ENCODE data around the gene ZDHHC8. TPM values are rescaled to one million over a fixed set of nuclear protein-coding genes. Genes with fewer than 3 reads are reported as not detected.

Gene ZDHHC8
- total RNA-seq, 2 donors from 2014 or later: 48.3 to 48.9 TPM

DNA sequence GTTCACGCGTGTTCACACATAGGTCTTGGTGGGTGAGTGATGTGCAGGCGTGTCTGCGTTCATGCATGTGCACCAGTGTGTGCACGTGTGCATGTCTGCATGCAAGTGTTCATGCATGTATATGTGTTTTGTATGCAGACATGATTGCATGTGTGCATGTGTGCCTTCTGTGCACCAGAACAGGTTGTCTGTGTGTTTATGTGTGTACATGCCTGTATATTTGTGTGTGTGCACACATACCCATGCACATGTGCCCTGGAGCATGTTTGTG, 4.9 kb downstream of the ZDHHC8 start:
- ATAC-seq: no peak
- no peak for DNase-seq
- intact Hi-C loops (cut with DNase I): no loop called here

DNA sequence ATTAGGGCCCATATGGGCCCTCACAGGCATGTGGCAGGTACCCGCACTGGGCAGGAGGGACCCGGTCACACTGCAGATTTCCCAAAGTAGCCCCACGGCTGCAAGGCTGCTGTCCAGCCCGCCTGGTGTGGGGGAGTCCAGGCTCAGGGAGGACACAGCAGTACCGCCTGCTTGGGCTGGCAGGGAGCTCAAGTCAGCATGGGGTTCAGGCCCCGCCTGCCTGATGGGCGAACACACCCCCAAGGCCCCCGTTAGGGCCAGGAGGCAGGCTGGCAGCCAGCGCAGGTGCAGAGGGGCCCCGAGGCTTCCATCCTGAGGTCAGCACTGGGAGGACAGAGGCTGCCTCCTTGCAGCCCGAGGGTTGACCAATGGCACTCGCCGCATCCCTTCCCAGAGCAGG, 5.5 kb downstream of the ZDHHC8 start:
- no peak for DNase-seq
- ATAC-seq: no peak
- intact Hi-C loops (cut with DNase I): no loop called here

DNA sequence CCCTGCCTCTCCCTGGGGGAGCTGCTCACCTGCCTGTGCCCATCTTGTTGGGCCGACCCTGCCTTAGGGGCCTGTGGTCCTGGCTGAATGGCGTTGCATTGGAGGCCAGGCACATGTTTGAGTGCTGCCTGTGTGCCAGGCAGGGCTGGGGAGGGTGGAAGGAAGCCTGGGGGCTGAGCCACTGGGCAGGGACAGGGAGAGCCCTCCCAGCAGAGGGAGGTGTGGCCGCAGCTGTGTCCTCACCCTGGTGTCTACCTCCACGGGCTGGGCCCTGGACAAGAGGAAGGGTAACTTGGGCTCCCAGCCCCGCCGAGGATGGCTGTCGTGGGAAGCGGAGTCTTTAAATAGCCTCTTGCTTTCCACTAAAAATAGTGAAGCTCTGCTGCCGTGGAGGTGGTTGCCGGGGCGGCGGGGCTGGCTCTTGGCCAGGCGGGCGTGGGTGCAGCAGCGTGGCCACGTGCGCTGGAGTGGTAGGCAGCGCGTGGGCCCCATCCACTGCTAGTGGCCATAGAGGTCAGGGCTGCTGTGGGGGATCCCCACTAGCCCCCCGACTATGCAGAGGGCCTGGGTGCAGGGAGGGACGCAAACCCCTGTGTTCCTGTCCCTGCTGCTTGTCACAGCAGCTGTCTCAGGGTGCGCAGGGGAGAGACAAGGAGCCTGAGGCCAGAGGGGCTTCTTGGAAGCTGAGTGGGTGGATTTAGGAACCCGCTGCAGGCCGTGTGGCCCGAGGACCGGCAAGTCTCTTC, 6.2 kb downstream of the ZDHHC8 start:
- ATAC-seq (peak; percentile 46 to 61), DNase-seq (peak; percentile 60)
- intact Hi-C loops (cut with DNase I): no loop called here

GRCh38 chr22:20138417-20138738, 6.8 kb downstream of the ZDHHC8 start:
- intact Hi-C loops (cut with DNase I): no loop called here
- ATAC-seq: peak; percentile 27 to 39
- no peak for DNase-seq

DNA sequence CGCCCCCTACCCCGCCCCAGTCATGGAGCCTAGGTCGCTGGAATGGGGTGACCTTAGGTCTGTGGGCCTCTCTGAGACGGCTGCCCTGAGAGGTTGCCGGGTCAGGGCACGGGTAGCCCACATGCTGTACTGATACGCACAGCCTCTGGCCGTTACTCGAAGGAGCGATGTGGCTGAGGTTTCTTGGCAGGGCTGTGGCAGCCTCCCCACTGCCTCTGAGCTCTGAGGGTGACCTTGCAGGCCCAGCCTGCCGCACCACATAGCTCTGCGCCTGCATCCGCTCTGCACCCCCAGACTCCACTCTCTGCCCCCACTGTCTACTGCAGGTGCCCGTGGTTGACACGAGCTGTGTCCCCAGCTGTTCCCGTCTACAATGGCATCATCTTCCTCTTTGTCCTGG, 7.3 kb downstream of the ZDHHC8 start:
- DNase-seq (no peak), ATAC-seq (peak; percentile 3 to 36)
- intact Hi-C loops (cut with DNase I): no loop called here

DNA sequence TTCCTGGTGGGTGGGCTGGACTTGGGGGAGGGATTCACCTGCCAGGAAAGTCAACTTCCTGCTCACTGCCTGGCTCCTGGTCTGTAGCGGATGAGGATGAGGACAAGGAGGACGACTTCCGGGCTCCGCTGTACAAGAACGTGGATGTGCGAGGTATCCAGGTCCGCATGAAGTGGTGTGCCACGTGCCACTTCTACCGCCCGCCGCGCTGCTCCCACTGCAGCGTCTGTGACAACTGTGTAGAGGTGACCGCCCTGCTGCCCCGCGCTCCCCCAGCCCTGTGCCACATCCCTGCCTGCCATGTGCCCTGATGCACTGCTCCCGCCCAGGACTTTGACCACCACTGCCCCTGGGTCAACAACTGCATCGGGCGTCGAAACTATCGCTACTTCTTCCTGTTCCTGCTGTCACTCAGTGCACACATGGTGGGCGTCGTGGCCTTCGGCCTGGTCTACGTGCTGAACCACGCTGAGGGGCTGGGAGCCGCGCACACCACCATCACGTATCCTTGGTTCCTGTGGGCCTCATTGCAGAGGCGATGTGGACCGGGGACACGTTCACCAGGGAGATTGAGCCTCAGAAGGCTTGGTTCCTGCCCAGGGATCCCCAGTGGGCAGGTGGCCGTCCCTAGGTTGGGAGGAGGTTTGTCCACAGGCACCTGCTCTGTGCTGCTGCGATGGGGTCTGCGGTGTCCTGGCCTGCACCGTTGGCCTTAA, 7.9 kb downstream of the ZDHHC8 start:
- ATAC-seq (no peak), DNase-seq (no peak)
- intact Hi-C loops (cut with DNase I): no loop called here

DNA sequence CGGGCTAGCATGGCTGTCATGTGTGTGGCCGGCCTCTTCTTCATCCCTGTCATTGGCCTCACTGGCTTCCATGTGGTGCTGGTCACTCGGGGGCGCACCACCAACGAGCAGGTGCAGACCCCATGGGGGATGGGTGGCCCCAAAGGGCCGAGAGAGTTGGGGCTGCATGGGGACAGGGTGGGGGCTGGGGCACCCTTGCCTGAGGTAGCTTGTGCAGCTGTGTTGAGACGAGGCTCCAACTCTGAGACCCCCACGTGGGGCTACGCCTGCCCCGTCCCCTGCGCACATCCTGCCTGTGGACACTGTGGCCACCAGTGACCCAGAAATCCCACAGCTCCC, 8.5 kb downstream of the ZDHHC8 start:
- DNase-seq (no peak), ATAC-seq (no peak)
- intact Hi-C loops (cut with DNase I): no loop called here

DNA sequence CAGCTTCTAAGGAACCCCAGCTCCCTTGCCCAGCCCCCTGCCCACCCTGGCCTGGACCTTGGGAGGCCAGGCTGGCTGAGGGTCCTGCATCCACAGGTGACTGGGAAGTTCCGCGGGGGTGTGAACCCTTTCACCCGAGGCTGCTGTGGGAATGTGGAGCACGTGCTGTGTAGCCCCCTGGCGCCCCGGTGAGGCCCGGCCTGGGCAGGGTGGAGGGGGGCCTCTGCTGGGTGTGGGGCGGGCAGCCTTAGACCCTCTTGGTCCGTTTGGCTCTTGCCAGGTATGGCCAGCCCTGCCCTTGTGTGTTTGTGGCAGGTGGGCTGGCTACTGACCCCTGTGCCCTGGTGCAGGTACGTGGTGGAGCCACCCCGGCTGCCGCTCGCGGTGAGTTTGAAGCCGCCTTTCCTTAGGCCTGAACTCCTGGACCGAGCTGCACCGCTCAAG, 8.9 kb downstream of the ZDHHC8 start:
- DNase-seq: no peak
- intact Hi-C loops (cut with DNase I): no loop called here
- no peak for ATAC-seq

DNA sequence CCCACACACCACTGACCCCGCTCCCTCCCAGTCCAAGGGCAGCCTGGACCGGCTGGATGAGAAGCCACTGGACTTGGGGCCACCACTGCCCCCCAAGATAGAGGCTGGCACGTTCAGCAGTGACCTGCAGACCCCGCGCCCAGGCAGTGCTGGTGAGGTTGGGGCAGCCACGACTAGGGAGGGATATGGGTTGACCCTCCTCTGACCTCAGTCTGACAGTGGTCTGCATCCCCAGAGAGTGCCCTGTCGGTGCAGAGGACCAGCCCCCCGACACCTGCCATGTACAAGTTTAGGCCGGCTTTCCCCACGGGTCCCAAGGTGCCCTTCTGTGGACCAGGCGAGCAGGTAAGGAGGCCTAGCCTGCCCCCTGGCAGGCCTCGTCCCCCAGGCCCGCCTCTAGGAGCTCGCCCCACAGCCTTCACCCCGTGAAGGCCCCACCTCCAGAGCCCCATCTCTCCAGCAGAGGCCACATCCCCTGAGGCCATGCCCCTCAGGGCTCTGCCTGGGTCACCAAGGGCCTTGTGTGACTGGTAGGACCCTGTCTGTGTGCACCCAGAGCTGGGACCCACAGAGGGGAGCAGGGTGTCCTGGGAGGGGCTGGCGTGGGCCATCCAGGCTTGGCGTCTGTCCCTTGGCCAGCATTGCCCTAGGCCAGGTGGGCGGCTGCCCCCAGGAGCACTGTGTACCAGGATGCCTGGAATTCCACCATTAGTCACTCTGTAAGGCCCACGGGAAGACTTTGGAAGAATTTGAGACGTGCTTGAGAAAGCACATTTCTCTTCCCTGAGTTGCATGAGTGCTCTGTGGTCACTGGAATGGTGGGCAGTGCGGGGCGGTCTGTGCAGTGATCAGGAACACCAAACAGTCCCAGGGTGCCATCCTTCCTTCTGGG, 9.8 kb downstream of the ZDHHC8 start:
- DNase-seq (no peak), ATAC-seq (no peak)
- intact Hi-C loops (cut with DNase I): no loop called here

- DNase-seq: no peak
- no peak for ATAC-seq
- intact Hi-C loops (cut with DNase I): no loop called here
Measured at GRCh38 chr22:20142711-20143621, 11.4 kb downstream of the ZDHHC8 start.

- ATAC-seq (no peak), DNase-seq (no peak)
- intact Hi-C loops (cut with DNase I): no loop called here
Measured at GRCh38 chr22:20143883-20144665, 12.5 kb downstream of the ZDHHC8 start.

GRCh38 chr22:20145206-20145831, 13.7 kb downstream of the ZDHHC8 start:
- DNase-seq: no peak
- ATAC-seq: no peak
- intact Hi-C loops (cut with DNase I): no loop called here

DNA sequence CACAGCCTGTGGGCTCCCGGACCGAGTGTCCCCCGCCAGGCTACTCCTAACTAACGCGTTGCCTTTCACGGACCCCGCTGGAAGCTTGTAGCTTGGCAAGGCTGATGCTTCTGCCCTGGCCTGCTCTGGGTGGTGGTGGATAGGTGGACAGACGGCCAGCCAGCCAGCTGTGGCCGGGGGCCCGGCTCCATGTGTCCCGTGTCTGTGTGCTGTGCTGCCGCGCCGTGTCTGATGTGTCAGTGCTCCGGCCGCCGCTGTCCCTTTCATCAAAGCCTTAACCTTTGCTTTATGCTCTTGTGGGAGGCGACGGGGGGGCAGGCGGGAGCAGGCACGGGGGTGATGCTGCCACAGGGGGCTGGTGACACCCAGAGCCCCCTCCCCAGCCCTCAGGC, 14.2 kb downstream of the ZDHHC8 start:
- no peak for ATAC-seq
- intact Hi-C loops (cut with DNase I): no loop called here
- DNase-seq: no peak

DNA sequence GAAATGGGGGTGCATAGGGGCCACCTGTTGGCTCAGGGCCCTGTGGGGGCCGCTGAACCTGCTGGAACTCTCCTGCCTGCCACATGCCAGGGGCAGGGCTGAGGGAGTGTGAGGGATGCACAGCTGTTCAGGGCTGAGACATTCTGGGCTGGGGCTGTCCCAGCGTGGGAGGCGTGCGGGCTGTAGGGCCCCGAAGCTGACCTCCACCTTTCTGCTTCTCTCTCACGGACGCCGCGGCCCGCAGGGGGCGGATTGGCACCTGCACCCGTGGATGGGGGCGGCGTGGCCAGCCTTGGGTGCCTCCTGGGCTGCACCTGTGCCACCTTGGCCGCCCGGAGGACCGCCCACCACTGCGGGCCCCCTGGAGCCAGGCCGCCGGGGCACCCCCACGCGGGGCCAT, 15.2 kb downstream of the ZDHHC8 start:
- DNase-seq (no peak), ATAC-seq (no peak)
- intact Hi-C loops (cut with DNase I): no loop called here

DNA sequence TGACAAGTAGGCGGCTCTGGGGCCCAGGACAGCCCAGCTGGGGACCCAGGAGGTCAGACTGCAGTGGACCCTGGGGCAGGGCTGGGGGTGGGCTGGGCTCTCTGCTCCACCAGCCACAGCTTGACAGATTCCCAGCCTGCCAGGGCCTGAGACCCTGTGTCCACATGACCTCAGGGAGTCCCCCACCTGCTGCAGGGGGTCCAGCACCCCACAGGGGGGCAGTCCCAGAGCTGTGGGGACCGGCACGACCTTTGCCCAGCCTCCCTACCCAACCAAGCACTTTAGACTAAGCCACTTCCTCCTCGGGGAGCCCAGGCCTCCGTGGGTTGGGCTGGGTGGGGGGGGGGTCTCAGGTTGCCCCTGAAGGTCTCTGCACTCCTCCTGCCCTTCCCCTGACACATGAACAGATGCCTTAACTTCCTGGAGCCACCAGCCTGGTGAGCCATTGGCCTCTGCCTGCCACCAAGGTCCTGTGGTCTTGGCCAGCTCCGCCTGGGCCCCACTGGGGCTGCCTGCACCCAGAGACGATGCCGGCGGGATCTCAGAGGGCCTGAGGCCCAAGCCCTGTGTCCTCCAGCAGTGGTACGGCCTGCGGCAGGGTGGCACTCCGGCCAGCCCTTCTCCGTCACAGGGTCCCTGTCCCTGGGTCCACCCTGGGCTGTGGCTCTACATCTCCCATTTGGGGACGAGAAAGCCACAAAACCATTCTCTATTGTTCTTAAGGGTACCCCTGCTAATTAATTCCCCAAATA, 15.8 kb downstream of the ZDHHC8 start:
- ATAC-seq: no peak
- intact Hi-C loops (cut with DNase I): no loop called here
- DNase-seq: no peak

GRCh38 chr22:20148414-20148813, 16.8 kb downstream of the ZDHHC8 start:
- intact Hi-C loops (cut with DNase I): no loop called here
- no peak for ATAC-seq

More at GRCh38 chr22:20148414-20148813, 16.8 kb downstream of the ZDHHC8 start:
- DNase-seq: no peak
